H1 (cell line): Measurements from ENCODE around the gene UAP1. TPM values are rescaled to one million over a fixed set of nuclear protein-coding genes. Genes with fewer than 3 reads are reported as not detected.

Experiments used
- CHD7 ChIP-seq: fragments of 300-600 bp; sonication (generic); IDR thresholded peaks from 2 replicates; pipeline ENCODE4 v1.7.1; 2012; ENCODE audit warnings: low read length, moderate library complexity, mild to moderate bottlenecking, inconsistent platforms; ENCODE audit not compliant: insufficient replicate concordance
- polyA plus RNA-seq, 7 experiments: library from polyadenylated mRNA; depleted of rRNA in 3 of 7; stranded (reverse) in 5 of 7; unstranded in 2 of 7; fragments of >200 nt in 5 of 7; fragments of 200-250 nt in 2 of 7; gene quantifications; 1 replicate in 5 of 7; 2 replicates in 1 of 7; 4 replicates in 1 of 7; pipeline versions ENCODE4 v1.2.1 to v1.2.3, GENCODE V29; 2011 to 2013; ENCODE audit warnings: missing spikeins in 2 of 7, mixed read lengths in 2 of 7
- total RNA-seq: library from RNA; stranded (reverse); fragmentation: NEBNext Ultra II Directional; extraction: Animal tissue kit (Norgen Biotek cat#: 25700); gene quantifications from 2 replicates; pipeline ENCODE4 v1.2.1, GENCODE V29; 2021

UAP1 gene
- total and polyA plus RNA-seq, 2 of the 8 experiments (the other 6 are each of a cell fraction or from before 2014, with no cell fraction given), result 9.4 to 32.9 TPM

GRCh38 chr1:162573136-162573535 lies 11.6 kb downstream of the UAP1 start (continued):
- no peak for TF ChIP-seq CHD7
